GM12872 (cell line): Measurements from ENCODE around the gene ATP6V0C.

Source experiments
- CTCF ChIP-seq: IDR thresholded peaks from 3 replicates; pipeline ENCODE4 v1.5.1; 2011; ENCODE audit warnings: low read depth, mild to moderate bottlenecking, low read length, moderate library complexity; ENCODE audit not compliant: insufficient read depth

Gene ATP6V0C

GRCh38 chr16:2537451-2538379 is 24.0 kb downstream of the ATP6V0C start, which contains the start of gene PDPK1:
PDPK1 (plus strand) TSS chr16:2538021; CDS start chr16:2538113, 92 bp downstream.
- TF ChIP-seq CTCF = no peak

- TF ChIP-seq CTCF = peak; percentile 55
These were observed 26.2 kb downstream of the ATP6V0C start for GRCh38 chr16:2539845-2540458.

- peak; percentile 30; the same call in 2 of the 3 replicates for TF ChIP-seq CTCF
These were observed 47.0 kb downstream of the ATP6V0C start for GRCh38 chr16:2560798-2561133.
